KG1 (cell line): ENCODE measurements around the gene MINDY2.

ENCODE experiments used
- DNase-seq: peaks from one replicate; lab custom pipeline; 2025; lab: John Stamatoyannopoulos, UW

MINDY2 gene

GRCh38 chr15:58770857-58771620, at the start of gene MINDY2:
MINDY2 (plus strand) TSS chr15:58771302; CDS start chr15:58771396, 94 bp downstream.
- DNase-seq: peak; percentile 95

GRCh38 chr15:58724466-58724865, 46.6 kb upstream of the MINDY2 start:
- DNase-seq: peak; percentile 26

GRCh38 chr15:58726867-58727266, 44.2 kb upstream of the MINDY2 start:
- no peak for DNase-seq

- DNase-seq: no peak
Measured at GRCh38 chr15:58731756-58732535, 39.2 kb upstream of the MINDY2 start.

GRCh38 chr15:58732625-58733363, 38.3 kb upstream of the MINDY2 start:
- no peak for DNase-seq

GRCh38 chr15:58734859-58735258, 36.2 kb upstream of the MINDY2 start:
- no peak for DNase-seq

GRCh38 chr15:58736018-58736643, 35.0 kb upstream of the MINDY2 start:
- DNase-seq: no peak

- DNase-seq: no peak
Measured at GRCh38 chr15:58737298-58737697, 33.8 kb upstream of the MINDY2 start.

- no peak for DNase-seq
Measured at GRCh38 chr15:58738046-58738707, 32.9 kb upstream of the MINDY2 start.

GRCh38 chr15:58740436-58740835, 30.7 kb upstream of the MINDY2 start:
- no peak for DNase-seq

- no peak for DNase-seq
Measured at GRCh38 chr15:58741032-58741431, 30.1 kb upstream of the MINDY2 start.

GRCh38 chr15:58742022-58742813, 28.9 kb upstream of the MINDY2 start:
- DNase-seq: no peak

- DNase-seq: no peak
Measured at GRCh38 chr15:58742819-58743502, 28.1 kb upstream of the MINDY2 start.

- DNase-seq: no peak
Measured at GRCh38 chr15:58746174-58746573, 24.9 kb upstream of the MINDY2 start.

GRCh38 chr15:58748040-58748851, 22.9 kb upstream of the MINDY2 start:
- no peak for DNase-seq

GRCh38 chr15:58748852-58749531, 22.1 kb upstream of the MINDY2 start:
- DNase-seq: no peak

GRCh38 chr15:58749532-58750337, 21.4 kb upstream of the MINDY2 start, which contains the start of gene ADAM10:
ADAM10 (minus strand) TSS chr15:58749707; CDS start chr15:58749534, 173 bp downstream.
- peak; percentile 94 for DNase-seq

- no peak for DNase-seq
Measured at GRCh38 chr15:58752716-58753115, 18.4 kb upstream of the MINDY2 start.
